ENCODE results near the gene PRIM2. TPM values are rescaled to one million over a fixed set of nuclear protein-coding genes. Genes with fewer than 3 reads are reported as not detected.
A peak's percentile ranks its signal among the peaks of the same experiment; 100 is the strongest.
"Not testable (repeated sequence)": the region's sequence is repeated elsewhere in the genome, so short reads cannot be mapped to it uniquely, and the experiment has no call there.

PRIM2 gene
- total and polyA plus RNA-seq, 2 of the 4 experiments (the other 2 are of a cell fraction) = 11.8 to 37.5 TPM

DNA sequence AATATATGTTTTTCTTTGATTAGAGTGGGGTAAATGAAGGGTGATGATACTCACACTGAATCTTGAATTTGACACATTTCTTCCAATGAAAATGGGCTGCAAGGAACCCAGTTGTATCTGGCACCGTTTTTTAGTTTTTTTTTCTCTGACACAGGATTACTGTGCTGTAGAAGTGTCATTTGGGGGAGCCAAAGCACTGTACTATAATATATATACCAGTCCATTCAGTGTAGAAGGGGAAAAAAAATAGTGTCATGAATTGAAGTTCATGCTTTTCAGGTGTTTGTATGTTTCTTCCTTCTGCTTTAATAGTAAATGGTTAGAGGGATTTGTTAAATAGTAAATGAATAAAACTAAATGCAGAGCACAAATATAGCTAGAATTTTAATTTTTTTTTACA is 35.2 kb downstream of the PRIM2 start:
- no CpG with 5 or more reads among the region's 1 CpG for WGBS, 2 experiments (ENCODE audit: extremely low coverage in 2 of 2, insufficient read length in 1 of 2)
- H2BK5ac ChIP-seq (ENCODE audit: low read depth, low read length, poor library complexity, severe bottlenecking) = peak overlapping the region; percentile 33
- TF ChIP-seq RAD21 (IDR thresholded peaks at IDR 0.05; ENCODE audit: low read length) = peak; percentile 31
- TF ChIP-seq, protein P1, sequence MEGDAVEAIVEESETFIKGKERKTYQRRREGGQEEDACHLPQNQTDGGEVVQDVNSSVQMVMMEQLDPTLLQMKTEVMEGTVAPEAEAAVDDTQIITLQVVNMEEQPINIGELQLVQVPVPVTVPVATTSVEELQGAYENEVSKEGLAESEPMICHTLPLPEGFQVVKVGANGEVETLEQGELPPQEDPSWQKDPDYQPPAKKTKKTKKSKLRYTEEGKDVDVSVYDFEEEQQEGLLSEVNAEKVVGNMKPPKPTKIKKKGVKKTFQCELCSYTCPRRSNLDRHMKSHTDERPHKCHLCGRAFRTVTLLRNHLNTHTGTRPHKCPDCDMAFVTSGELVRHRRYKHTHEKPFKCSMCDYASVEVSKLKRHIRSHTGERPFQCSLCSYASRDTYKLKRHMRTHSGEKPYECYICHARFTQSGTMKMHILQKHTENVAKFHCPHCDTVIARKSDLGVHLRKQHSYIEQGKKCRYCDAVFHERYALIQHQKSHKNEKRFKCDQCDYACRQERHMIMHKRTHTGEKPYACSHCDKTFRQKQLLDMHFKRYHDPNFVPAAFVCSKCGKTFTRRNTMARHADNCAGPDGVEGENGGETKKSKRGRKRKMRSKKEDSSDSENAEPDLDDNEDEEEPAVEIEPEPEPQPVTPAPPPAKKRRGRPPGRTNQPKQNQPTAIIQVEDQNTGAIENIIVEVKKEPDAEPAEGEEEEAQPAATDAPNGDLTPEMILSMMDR (conservative IDR thresholded peaks at IDR 0.05; ENCODE audit: low read depth, low read length) = peak; percentile 39
- H2BK15ac ChIP-seq (ENCODE audit: low read depth, low read length); H4K5ac ChIP-seq (ENCODE audit: low read depth, low read length); in situ Hi-C loops (cut with MboI; ENCODE audit: low sequenced_read_pairs); BruUV-seq (replicated peaks); H4K91ac ChIP-seq (ENCODE audit: insufficient read depth, low read depth, low read length); H3K27ac ChIP-seq (ENCODE audit: insufficient read depth, low read length); H3K79me1 ChIP-seq (ENCODE audit: low read depth in 1 of 2, low read length in 2 of 2); H3K14ac ChIP-seq (replicated peaks; ENCODE audit: low read depth, low read length); H3K9ac ChIP-seq (ENCODE audit: low read depth, low read length); H2BK20ac ChIP-seq (ENCODE audit: low read depth, low read length); H3K36me3 ChIP-seq (ENCODE audit: control insufficient read depth, insufficient read depth, low read length); H3K4me2 ChIP-seq (ENCODE audit: low read depth, low read length); H2AK9ac ChIP-seq (replicated peaks; ENCODE audit: low read depth, low read length, poor library complexity); H3K9me3 ChIP-seq (ENCODE audit: control insufficient read depth, insufficient read depth, low read length); H3K18ac ChIP-seq (ENCODE audit: low read depth, low read length); H3K4ac ChIP-seq (ENCODE audit: low read depth, low read length); H3K4me3 ChIP-seq (ENCODE audit: insufficient read depth, low read depth, low read length); H4K20me1 ChIP-seq (ENCODE audit: insufficient read depth, low read length); POLR2A ChIA-PET (ENCODE audit: unreplicated experiment); H2AK5ac ChIP-seq (ENCODE audit: low read depth, low read length); H2BK120ac ChIP-seq (ENCODE audit: low read depth, low read length); H3K56ac ChIP-seq (ENCODE audit: extremely low read depth, insufficient read depth, low read length); H2AFZ ChIP-seq (replicated peaks; ENCODE audit: low read length, poor library complexity); H4K8ac ChIP-seq (ENCODE audit: low read depth in 2 of 2, low read length in 2 of 2); CTCF ChIA-PET; H3K23ac ChIP-seq (ENCODE audit: low read depth, low read length); H3K9me1 ChIP-seq (ENCODE audit: insufficient read depth, low read length); H3K4me1 ChIP-seq (ENCODE audit: control insufficient read depth, insufficient read depth, low read length); H3K27me3 ChIP-seq (ENCODE audit: control insufficient read depth, insufficient read depth, low read length); dilution Hi-C loops (cut with HindIII; ENCODE audit: low sequenced_read_pairs, unreplicated experiment); intact Hi-C loops (cut with micrococcal nuclease): not testable (repeated sequence)
- ATAC-seq (ENCODE audit: low read depth) (peak; percentile 64), DNase-seq (peak; percentile 27)

DNA sequence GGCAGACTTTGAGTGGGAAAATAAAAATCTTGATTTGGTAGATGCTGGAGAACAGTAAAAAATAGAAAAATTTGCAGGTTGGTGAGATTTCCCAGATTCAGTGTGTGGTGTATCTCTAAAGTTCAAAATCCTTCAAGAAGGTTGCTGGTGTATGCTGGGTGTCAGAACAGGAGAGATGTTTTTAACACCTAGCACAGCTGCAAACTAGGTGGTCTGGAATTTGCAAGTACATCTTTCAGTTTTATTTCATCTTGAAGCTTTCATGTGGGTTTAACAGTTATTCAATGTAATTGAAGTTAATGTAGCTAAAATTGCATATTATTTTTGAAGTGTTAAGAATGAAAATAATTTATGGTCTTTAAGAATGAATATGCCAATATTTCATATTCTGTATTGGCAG is 40.9 kb downstream of the PRIM2 start:
- H2BK5ac ChIP-seq (ENCODE audit: low read depth, low read length, poor library complexity, severe bottlenecking); H3K56ac ChIP-seq (ENCODE audit: extremely low read depth, insufficient read depth, low read length); H2AK9ac ChIP-seq (replicated peaks; ENCODE audit: low read depth, low read length, poor library complexity); H3K23ac ChIP-seq (ENCODE audit: low read depth, low read length); POLR2A ChIA-PET (ENCODE audit: unreplicated experiment); H3K27me3 ChIP-seq (ENCODE audit: control insufficient read depth, insufficient read depth, low read length); H2BK15ac ChIP-seq (ENCODE audit: low read depth, low read length); H3K4me2 ChIP-seq (ENCODE audit: low read depth, low read length); H3K4ac ChIP-seq (ENCODE audit: low read depth, low read length); intact Hi-C loops (cut with micrococcal nuclease); H3K9me1 ChIP-seq (ENCODE audit: insufficient read depth, low read length); H2AK5ac ChIP-seq (ENCODE audit: low read depth, low read length); H2AFZ ChIP-seq (replicated peaks; ENCODE audit: low read length, poor library complexity); H3K4me3 ChIP-seq (ENCODE audit: insufficient read depth, low read depth, low read length); H3K27ac ChIP-seq (ENCODE audit: insufficient read depth, low read length); H3K36me3 ChIP-seq (ENCODE audit: control insufficient read depth, insufficient read depth, low read length); H2BK120ac ChIP-seq (ENCODE audit: low read depth, low read length); ATAC-seq (ENCODE audit: low read depth); CTCF ChIA-PET; H3K18ac ChIP-seq (ENCODE audit: low read depth, low read length); H3K9ac ChIP-seq (ENCODE audit: low read depth, low read length); H3K4me1 ChIP-seq (ENCODE audit: control insufficient read depth, insufficient read depth, low read length); H4K20me1 ChIP-seq (ENCODE audit: insufficient read depth, low read length); H3K9me3 ChIP-seq (ENCODE audit: control insufficient read depth, insufficient read depth, low read length); H4K91ac ChIP-seq (ENCODE audit: insufficient read depth, low read depth, low read length); DNase-seq; H3K14ac ChIP-seq (replicated peaks; ENCODE audit: low read depth, low read length); dilution Hi-C loops (cut with HindIII; ENCODE audit: low sequenced_read_pairs, unreplicated experiment); BruUV-seq (replicated peaks); H2BK20ac ChIP-seq (ENCODE audit: low read depth, low read length); in situ Hi-C loops (cut with MboI; ENCODE audit: low sequenced_read_pairs); H3K79me1 ChIP-seq (ENCODE audit: low read depth in 1 of 2, low read length in 2 of 2); H4K5ac ChIP-seq (ENCODE audit: low read depth, low read length): not testable (repeated sequence)
- peak overlapping the region in 1 of 2 experiments; percentile 25; a peak in 1 of 4 replicates for H4K8ac ChIP-seq (ENCODE audit: low read depth in 2 of 2, low read length in 2 of 2)

Measured in IMR-90 (cell line).